SKM-1 treated with dmso at 0.1 percent for 144 hours (cell line): ENCODE data around the gene KCNJ5.

Experiments used
- DNase-seq: peaks from one replicate; lab custom pipeline; 2025; ENCODE audit not compliant: unreplicated experiment; lab: John Stamatoyannopoulos, UW

Gene KCNJ5

GRCh38 chr11:128890543-128891368, at the start of gene KCNJ5:
Gene KCNJ5 (plus strand): TSS chr11:128891356. CDS start chr11:128911274, 19,918 bp downstream.
- no peak for DNase-seq

DNA sequence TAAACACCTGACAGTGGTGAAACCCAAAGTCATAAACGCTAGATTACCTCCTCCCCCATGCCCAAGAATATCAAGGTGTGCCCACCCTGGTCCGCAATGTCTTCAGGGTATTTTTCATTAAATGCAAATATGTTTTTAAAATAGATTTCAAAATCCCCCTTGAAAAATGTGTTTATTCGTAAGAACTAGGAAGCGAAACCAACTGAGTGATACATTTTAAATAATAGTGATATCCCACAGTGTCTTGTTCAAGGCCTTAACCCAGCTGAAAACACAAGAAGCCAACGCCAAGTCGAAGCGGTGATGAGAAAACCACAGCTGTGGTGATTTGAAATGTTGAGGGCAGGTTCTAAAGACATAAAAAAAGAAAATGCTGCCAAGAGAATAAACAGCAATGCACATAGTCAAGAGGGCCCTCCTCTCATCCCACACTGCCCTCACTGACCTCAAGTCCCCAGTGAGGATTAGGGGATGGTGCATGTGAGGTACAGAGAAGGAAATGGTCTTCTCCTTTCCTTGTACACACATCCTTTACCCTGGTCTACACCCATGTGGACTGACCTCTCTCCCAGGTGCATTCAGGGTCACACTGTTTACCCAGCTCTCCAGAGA, 49.6 kb upstream of the KCNJ5 start:
- no peak for DNase-seq

GRCh38 chr11:128843198-128843785, 47.9 kb upstream of the KCNJ5 start:
- DNase-seq: no peak

DNA sequence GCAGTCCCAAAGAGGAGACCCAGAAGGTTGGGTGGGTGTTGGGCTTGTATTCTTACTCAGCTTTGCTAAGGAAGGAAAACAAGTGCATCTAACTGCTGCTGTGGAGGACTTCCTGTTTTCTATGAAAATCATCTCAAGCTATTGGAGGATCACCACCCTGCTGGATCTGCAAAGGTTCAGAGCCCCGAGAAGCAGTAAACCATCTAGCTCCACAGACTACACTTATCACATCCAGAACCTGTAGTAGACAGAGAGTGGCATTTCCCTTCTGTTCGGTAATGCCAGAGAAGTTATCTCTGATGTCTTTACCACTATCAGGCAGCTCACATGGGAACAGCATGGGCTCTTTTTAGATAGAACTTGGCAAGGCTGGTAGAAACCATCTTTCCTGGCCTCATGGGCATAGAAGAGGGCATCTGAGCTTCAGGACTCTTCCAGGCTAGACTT, 45.8 kb upstream of the KCNJ5 start:
- DNase-seq: no peak

- no peak for DNase-seq
Observed at GRCh38 chr11:128846985-128847384, 44.2 kb upstream of the KCNJ5 start.

GRCh38 chr11:128848815-128849455, 42.2 kb upstream of the KCNJ5 start:
- DNase-seq: peak; percentile 37

DNA sequence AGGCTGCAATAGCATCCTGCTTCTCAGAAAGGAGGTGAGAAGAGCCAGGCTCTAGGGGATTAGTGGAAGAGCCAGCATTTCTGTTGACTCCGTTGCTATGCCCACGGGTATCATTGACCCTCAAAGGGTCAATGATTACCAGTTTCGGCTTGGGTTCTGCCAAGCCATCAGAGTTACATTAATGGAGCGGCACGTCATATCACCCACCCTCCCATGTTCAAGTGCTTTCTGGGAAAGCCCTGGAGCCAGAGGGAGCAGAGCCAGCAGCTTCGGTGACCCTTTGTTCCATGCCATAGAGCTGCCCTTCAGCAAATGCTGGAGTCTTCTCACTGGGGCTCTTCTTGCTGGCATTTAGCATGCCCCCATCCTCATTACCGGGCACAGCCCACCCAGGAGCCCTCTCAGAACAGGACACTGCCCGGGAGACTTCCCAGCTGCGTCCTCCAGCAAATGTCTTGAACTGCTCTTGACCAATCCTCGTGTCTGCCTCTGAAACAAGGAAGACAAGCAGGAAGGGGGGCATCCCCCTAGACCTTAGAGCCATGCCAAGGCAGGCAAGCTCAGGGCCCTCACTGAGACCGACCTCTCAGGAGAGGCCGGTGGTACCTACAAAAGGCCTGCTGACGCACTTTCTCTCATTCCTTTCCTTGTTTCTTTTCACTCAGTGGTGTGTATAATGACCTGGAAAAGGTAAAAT, 38.7 kb upstream of the KCNJ5 start:
- no peak for DNase-seq

GRCh38 chr11:128853559-128853958, 37.6 kb upstream of the KCNJ5 start:
- no peak for DNase-seq

GRCh38 chr11:128854841-128855240, 36.3 kb upstream of the KCNJ5 start:
- no peak for DNase-seq

DNA sequence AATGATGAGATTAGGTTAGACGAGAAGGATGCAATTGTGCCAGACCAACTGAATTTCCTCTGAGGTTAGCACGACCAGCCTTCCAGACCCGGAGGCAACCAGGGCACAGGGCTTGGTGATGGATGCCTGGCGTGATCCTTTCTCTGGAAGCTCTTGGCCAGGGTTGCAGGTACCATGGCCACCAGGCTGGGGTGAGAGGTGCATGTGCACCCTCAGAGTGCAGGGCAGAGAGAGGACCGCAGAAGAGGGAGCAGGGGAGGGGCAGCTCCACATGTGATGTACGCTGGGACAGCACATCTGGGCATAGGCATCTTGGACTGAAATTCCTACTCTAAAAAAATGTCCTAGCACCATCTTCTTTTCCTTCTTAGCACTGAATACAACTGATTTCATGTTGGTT, 34.9 kb upstream of the KCNJ5 start:
- no peak for DNase-seq

- no peak for DNase-seq
Observed at GRCh38 chr11:128857341-128857740, 33.8 kb upstream of the KCNJ5 start.

DNA sequence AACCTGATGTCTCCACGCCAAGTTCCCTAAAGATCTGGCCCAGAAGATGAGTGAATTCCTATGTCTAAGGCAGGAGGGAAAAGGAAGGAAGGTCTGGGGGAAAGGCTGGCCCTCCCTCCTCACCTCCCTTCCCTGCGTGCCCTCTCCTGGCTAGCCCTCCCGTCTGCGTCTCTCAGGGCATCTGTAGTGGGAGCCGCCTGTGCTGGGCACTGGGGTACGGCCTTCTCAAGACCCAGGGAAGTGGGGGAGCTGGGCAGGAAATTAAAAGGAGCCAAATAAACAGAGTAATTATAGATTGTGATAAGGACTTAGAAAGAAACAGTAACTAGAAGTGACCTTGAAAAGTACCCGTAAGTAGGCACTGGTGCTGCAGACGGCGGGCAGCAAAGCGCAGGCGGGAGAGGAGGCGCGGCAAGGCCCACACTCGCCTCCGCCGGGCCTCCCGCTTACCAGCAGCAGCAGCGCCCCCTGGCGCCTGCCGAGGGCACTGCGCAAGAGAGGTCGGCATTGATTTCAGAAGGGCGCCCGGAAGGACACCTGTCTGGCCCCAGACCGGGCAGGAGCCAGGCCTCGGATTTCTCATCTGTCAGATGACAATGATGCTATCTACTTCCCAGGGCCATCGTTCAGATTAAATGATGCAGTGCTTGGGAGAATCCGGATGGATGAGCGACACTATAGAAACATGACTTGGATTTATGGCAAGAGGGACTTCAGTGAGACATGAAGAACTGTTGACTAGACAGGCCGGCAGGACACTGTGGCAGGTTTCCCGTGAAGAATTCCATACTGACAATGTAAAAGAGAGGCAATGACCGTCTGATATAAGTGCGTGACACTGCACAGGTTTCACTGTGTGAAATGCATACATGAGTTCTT, 31.4 kb upstream of the KCNJ5 start:
- peak; percentile 14 for DNase-seq

- DNase-seq: no peak
Observed at GRCh38 chr11:128860571-128861361, 30.4 kb upstream of the KCNJ5 start.

GRCh38 chr11:128862406-128862805, 28.8 kb upstream of the KCNJ5 start:
- DNase-seq: no peak

DNA sequence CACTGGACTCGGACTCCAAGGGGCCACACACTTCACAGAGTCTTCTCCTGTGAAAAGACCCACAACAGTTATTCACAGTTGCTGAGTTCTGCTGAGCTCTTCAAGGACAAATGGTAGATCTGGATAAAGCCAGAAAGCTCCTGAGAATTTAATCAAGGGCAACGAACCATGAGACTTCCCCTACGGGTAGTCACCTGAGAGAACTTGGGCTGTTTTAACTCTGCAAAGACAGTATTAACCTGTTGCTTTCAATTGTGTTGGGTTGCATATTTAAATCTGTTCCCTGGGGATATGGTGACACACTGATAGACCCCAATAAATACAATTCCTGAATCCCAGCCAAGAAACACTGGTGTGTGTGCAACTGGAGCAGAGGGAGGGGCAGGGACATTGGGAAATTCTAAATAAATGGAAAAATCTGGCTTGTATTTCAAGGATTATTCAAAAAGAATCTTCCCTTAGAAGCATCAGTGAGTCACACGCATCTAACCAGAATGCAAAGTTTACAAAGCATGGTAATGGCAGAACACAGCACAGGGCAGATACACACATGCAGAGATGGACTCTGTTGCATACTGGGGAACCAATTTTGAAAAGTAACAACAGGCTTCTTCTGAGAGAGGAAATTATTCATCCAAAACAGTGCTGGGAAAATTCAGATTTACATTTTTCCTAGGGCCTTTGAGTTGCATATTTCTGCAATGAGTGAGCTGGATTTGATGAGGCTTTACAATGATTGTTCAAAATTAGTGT, 28.1 kb upstream of the KCNJ5 start:
- no peak for DNase-seq

GRCh38 chr11:128865490-128865889, 25.7 kb upstream of the KCNJ5 start:
- DNase-seq: no peak

DNA sequence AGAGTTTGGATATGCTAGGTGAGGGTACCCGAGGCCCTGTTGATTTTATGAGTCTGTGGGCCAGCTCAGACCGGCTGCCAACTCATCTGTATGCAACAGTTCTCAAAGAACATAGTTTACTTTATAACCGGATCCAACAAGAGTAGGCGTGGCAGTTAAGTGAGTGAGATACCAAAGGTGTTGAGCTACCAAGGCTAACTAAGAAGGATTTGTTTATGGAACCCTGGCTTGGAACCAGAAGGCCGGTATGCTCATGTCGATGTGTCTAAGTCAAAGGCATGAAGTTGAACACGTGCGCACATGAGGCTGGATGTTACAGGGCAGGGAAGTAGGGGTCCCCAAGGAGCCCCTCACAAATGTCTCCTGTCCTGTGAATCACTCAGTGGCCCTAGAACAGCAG, 23.9 kb upstream of the KCNJ5 start, which contains the start of gene KCNJ1:
KCNJ1 (minus strand) TSS at position 20 of the 400 bp plus-strand sequence. CDS start 27,053 bp downstream, outside the sequence.
- no peak for DNase-seq
